Kidney epithelial cell (primary cell): ENCODE results near the gene SAMD11. TPM values are rescaled to one million over a fixed set of nuclear protein-coding genes. Genes with fewer than 3 reads are reported as not detected.

Experiments
- DNase-seq: peaks from one replicate; pipeline ENCODE4 v3.0.0-alpha.2; 2010; ENCODE audit warnings: low read depth
- H3K27me3 ChIP-seq: 2 replicates; pipeline ENCODE4 v1.6.0; 2011; ENCODE audit warnings: low read length; ENCODE audit not compliant: control insufficient read depth, insufficient read depth
- H3K36me3 ChIP-seq: 2 replicates; pipeline ENCODE4 v1.5.1; 2011; ENCODE audit warnings: low read length; ENCODE audit not compliant: control insufficient read depth, insufficient read depth
- H3K4me3 ChIP-seq: 2 replicates; pipeline ENCODE4 v1.5.1; 2011; ENCODE audit warnings: low read depth, mild to moderate bottlenecking, control low read depth, low read length
- total RNA-seq: library from RNA; depleted of rRNA; stranded (reverse); fragments of >200 nt; gene quantifications from 2 replicates; pipeline ENCODE4 v1.2.3, GENCODE V29; 2015
- TF ChIP-seq, protein P1 (sequence below): IDR thresholded peaks from 2 replicates; pipeline ENCODE4 v1.5.1; 2011; ENCODE audit warnings: mild to moderate bottlenecking, moderate library complexity, low read length, control low read depth, inconsistent platforms; ENCODE audit not compliant: insufficient read depth, poor library complexity, severe bottlenecking

Gene SAMD11
- total RNA-seq, 1 donor from 2014 or later, result 2.3 TPM

DNA sequence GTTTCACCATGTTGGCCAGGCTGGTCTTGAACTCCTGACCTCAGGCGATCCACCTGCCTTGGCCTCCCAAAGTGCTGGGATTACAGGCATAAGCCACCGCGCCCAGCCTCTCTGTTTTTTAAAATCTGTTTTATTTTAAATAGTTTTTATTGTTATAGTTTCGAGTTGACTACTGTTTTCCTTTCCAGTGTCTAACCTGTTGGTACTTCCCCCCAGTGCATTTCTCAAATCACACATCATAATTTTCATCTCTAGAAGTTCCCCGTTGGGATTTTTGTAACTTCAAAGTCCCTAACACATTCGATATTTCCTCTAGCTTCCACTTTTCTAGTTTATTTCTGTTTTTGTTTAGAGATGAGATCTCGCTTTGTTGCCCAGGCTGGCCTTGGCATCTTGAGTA lies 68.6 kb downstream of the SAMD11 start:
- Histone ChIP-seq H3K36me3 (no peaks in the 10 kb centered on the region), H3K27me3 (peaks cover 9% of the 10 kb centered on the region), H3K4me3 (no peak overlapping the region)
- TF ChIP-seq, protein P1, sequence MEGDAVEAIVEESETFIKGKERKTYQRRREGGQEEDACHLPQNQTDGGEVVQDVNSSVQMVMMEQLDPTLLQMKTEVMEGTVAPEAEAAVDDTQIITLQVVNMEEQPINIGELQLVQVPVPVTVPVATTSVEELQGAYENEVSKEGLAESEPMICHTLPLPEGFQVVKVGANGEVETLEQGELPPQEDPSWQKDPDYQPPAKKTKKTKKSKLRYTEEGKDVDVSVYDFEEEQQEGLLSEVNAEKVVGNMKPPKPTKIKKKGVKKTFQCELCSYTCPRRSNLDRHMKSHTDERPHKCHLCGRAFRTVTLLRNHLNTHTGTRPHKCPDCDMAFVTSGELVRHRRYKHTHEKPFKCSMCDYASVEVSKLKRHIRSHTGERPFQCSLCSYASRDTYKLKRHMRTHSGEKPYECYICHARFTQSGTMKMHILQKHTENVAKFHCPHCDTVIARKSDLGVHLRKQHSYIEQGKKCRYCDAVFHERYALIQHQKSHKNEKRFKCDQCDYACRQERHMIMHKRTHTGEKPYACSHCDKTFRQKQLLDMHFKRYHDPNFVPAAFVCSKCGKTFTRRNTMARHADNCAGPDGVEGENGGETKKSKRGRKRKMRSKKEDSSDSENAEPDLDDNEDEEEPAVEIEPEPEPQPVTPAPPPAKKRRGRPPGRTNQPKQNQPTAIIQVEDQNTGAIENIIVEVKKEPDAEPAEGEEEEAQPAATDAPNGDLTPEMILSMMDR, result no peak
- DNase-seq, result no peak

DNA sequence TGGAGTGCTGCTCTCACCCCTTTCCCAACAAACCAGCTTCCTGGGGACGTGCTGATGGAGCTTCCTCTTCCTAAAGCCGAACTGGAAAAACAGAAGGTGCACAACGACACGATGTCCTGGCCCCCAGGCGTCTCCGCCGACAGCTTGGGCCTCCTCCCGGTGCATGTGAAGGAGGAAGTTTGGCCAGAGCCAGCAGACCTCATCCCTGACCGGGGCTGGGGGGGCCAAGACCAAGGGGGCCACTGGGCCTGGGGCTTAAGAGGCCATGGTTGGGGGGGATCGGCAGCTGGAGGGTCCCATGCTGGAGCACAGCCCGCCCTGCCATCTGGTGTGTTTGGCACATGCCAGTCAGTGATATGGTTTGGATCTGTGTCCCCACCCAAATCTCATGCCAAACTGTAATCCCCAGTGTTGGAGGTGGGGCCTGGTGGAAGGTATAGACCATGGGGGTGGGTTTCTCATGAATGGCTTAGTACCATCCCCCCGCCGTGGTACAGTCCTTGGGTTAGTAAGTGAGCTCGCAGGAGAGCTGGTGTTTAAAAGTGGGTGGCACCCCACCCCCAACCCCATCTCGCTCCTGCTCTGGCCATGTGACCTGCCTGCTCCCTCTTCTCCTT lies 69.8 kb downstream of the SAMD11 start:
- Histone ChIP-seq H3K36me3 (no peaks in the 10 kb centered on the region), H3K27me3 (peaks cover 18% of the 10 kb centered on the region), H3K4me3 (no peak overlapping the region)
- TF ChIP-seq, protein P1, result no peak
- DNase-seq, result no peak

Other genes starting within 250 kb of the SAMD11 start
- not detected in 2 replicates for gene OR4F16, start 237.3 kb upstream of the SAMD11 start, total RNA-seq
- gene NOC2L, start 35.3 kb downstream of the SAMD11 start, total RNA-seq, result 95.6 and 98.8 TPM in 2 replicates
- gene KLHL17, start 36.7 kb downstream of the SAMD11 start, total RNA-seq, result 16.9 and 21.4 TPM in 2 replicates
- 13.2 and 13.3 TPM in 2 replicates for gene PLEKHN1, start 42.6 kb downstream of the SAMD11 start, total RNA-seq
- 0.34 TPM in 1 of 2 replicates, not detected in the other for gene PERM1, start 58.2 kb downstream of the SAMD11 start, total RNA-seq
- 160 and 184 TPM in 2 replicates for gene HES4, start 76.2 kb downstream of the SAMD11 start, total RNA-seq
- gene ISG15, start 89.6 kb downstream of the SAMD11 start, total RNA-seq, result 68.7 and 97.7 TPM in 2 replicates
- gene AGRN, start 96.2 kb downstream of the SAMD11 start, total RNA-seq, result 479 and 617 TPM in 2 replicates
- gene RNF223, start 150.4 kb downstream of the SAMD11 start, total RNA-seq, result 5.4 and 7.5 TPM in 2 replicates
- gene C1orf159, start 192.2 kb downstream of the SAMD11 start, total RNA-seq, result 20.3 and 25.5 TPM in 2 replicates
- gene TTLL10, start 250.0 kb downstream of the SAMD11 start, total RNA-seq, result 0.27 TPM in 1 of 2 replicates, not detected in the other